ENCODE results near the gene RNPEPL1.
"Not testable (repeated sequence)": the region's sequence is repeated elsewhere in the genome, so short reads cannot be mapped to it uniquely, and the experiment has no call there.

RNPEPL1 gene

GRCh38 chr2:240538031-240538780 is 30.1 kb upstream of the RNPEPL1 start:
- DNase-seq (ENCODE audit: low read depth), result no peak

GRCh38 chr2:240539101-240539500 is 29.2 kb upstream of the RNPEPL1 start:
- not testable (repeated sequence) for DNase-seq (ENCODE audit: low read depth)

- no peak for DNase-seq (ENCODE audit: low read depth)
Measured at GRCh38 chr2:240539906-240540305, 28.4 kb upstream of the RNPEPL1 start.

GRCh38 chr2:240551288-240551687 is 17.0 kb upstream of the RNPEPL1 start:
- DNase-seq (ENCODE audit: low read depth), result no peak

GRCh38 chr2:240551811-240552210 is 16.5 kb upstream of the RNPEPL1 start:
- no peak for DNase-seq (ENCODE audit: low read depth)

- DNase-seq (ENCODE audit: low read depth), result no peak
Measured at GRCh38 chr2:240553956-240554480, 14.3 kb upstream of the RNPEPL1 start.

GRCh38 chr2:240554767-240555493 is 13.4 kb upstream of the RNPEPL1 start:
- no peak for DNase-seq (ENCODE audit: low read depth)

GRCh38 chr2:240555541-240556250 is 12.6 kb upstream of the RNPEPL1 start:
- DNase-seq (ENCODE audit: low read depth), result no peak

- DNase-seq (ENCODE audit: low read depth), result no peak
Measured at GRCh38 chr2:240556553-240557100, 11.7 kb upstream of the RNPEPL1 start.

- no peak for DNase-seq (ENCODE audit: low read depth)
Measured at GRCh38 chr2:240557101-240557751, 11.1 kb upstream of the RNPEPL1 start.

GRCh38 chr2:240557808-240558207 is 10.5 kb upstream of the RNPEPL1 start, which contains the start of gene ANKMY1:
Gene ANKMY1 (minus strand): TSS chr2:240557988. CDS start chr2:240557335, 653 bp downstream.
- DNase-seq (ENCODE audit: low read depth), result no peak

- no peak for DNase-seq (ENCODE audit: low read depth)
Measured at GRCh38 chr2:240558236-240558761, 10.0 kb upstream of the RNPEPL1 start.

GRCh38 chr2:240559286-240559685 is 9.0 kb upstream of the RNPEPL1 start:
- no peak for DNase-seq (ENCODE audit: low read depth)

GRCh38 chr2:240560084-240560479 is 8.2 kb upstream of the RNPEPL1 start, which contains the start of gene DUSP28:
Gene DUSP28 (plus strand): TSS chr2:240560357. CDS start chr2:240560685, 328 bp downstream.
- no peak for DNase-seq (ENCODE audit: low read depth)

- peak; percentile 71 for DNase-seq (ENCODE audit: low read depth)
Measured at GRCh38 chr2:240560480-240561324, 7.6 kb upstream of the RNPEPL1 start.

- no peak for DNase-seq (ENCODE audit: low read depth)
Measured at GRCh38 chr2:240561325-240561971, 6.8 kb upstream of the RNPEPL1 start.

- not testable (repeated sequence) for DNase-seq (ENCODE audit: low read depth)
Measured at GRCh38 chr2:240563231-240563630, 5.1 kb upstream of the RNPEPL1 start.

- no peak for DNase-seq (ENCODE audit: low read depth)
Measured at GRCh38 chr2:240563951-240564560, 4.2 kb upstream of the RNPEPL1 start.

Measured in HS-27A (cell line).